Mammary microvascular endothelial cell (primary cell): ENCODE measurements around the gene HADH. TPM values are rescaled to one million over a fixed set of nuclear protein-coding genes. Genes with fewer than 3 reads are reported as not detected.

Experiments
- total RNA-seq: library from RNA; depleted of rRNA; stranded (reverse); fragments of >200 nt; gene quantifications from 2 replicates; pipeline ENCODE4 v1.2.3, GENCODE V29; 2015

HADH gene
- total RNA-seq: 12.2 and 12.5 TPM in 2 replicates

GRCh38 chr4:107989537-107990386 is at the start of gene HADH:
HADH (plus strand) TSS chr4:107989889; CDS start chr4:107989933, 44 bp downstream.

Other genes with a start within 250 kb of the HADH start
- gene SGMS2, start 165.0 kb upstream of the HADH start, total RNA-seq: 70.5 and 95.0 TPM in 2 replicates
- 5.8 and 6.3 TPM in 2 replicates for gene CYP2U1, start 58.3 kb upstream of the HADH start, total RNA-seq
- gene LEF1, start 179.0 kb downstream of the HADH start, total RNA-seq: 0.07 and 0.10 TPM in 2 replicates